PC-9 (cell line): ENCODE measurements around the gene CDIPT. TPM values are rescaled to one million over a fixed set of nuclear protein-coding genes. Genes with fewer than 3 reads are reported as not detected.

Experiments used
- BruUV-seq: library from RNA; stranded (reverse); fragments of 400-500 nt; replicated peaks from 2 replicates; lab custom pipeline; 2021; lab: Mats Ljungman, UMichigan
- CTCF ChIA-PET: fragments of 300-600 bp; sonication (Branson Sonifier 250); formaldehyde crosslinking; loops from one replicate; lab custom pipeline; 2022; ENCODE audit warnings: antibody characterized with exemption; lab: Charles Lee
- POLR2A ChIA-PET: fragments of 300-600 bp; sonication (Branson Sonifier 250); formaldehyde crosslinking; loops from one replicate; lab custom pipeline; 2022; ENCODE audit warnings: antibody characterized with exemption; ENCODE audit not compliant: unreplicated experiment; lab: Charles Lee
- DNase-seq, 2 experiments: peaks; one replicate each; pipeline versions ENCODE4 v3.0.0 to v3.0.0-alpha.2; 2015 to 2022; ENCODE audit warnings: mixed read lengths in 1 of 2
- H2AFZ ChIP-seq: fragments of 200-600 bp; sonication (generic); 2 replicates; pipeline ENCODE4 v1.8.1; 2017; ENCODE audit warnings: antibody characterized with exemption
- H3F3A ChIP-seq: fragments of 200-600 bp; sonication (generic); 2 replicates; pipeline ENCODE4 v1.8.1; 2017; ENCODE audit warnings: antibody characterized with exemption, mild to moderate bottlenecking, low read depth; ENCODE audit not compliant: insufficient read depth
- H3K27ac ChIP-seq: fragments of 200-600 bp; sonication (generic); 2 replicates; pipeline ENCODE4 v1.6.1; 2016; ENCODE audit warnings: mixed run types
- H3K27me3 ChIP-seq: fragments of 200-600 bp; sonication (generic); 2 replicates; pipeline ENCODE4 v1.6.1; 2016; ENCODE audit warnings: low read depth, mixed run types; ENCODE audit not compliant: insufficient read depth
- H3K36me3 ChIP-seq: fragments of 200-600 bp; sonication (generic); 2 replicates; pipeline ENCODE4 v1.6.1; 2016; ENCODE audit warnings: low read depth, mixed run types
- H3K4me1 ChIP-seq: fragments of 200-600 bp; sonication (generic); replicated peaks from 2 replicates; pipeline ENCODE4 v1.6.1; 2016; ENCODE audit warnings: mixed run types; ENCODE audit not compliant: insufficient read depth
- H3K4me2 ChIP-seq: fragments of 200-600 bp; sonication (generic); 2 replicates; pipeline ENCODE4 v1.6.1; 2017; ENCODE audit warnings: mixed run types
- H3K4me3 ChIP-seq: fragments of 200-600 bp; sonication (generic); 2 replicates; pipeline ENCODE4 v1.6.1; 2016; ENCODE audit warnings: mixed run types
- H3K79me2 ChIP-seq: fragments of 200-600 bp; sonication (generic); 2 replicates; pipeline ENCODE4 v1.6.1; 2017; ENCODE audit warnings: low read depth, mixed run types
- H3K9me2 ChIP-seq: fragments of 200-600 bp; sonication (generic); 2 replicates; pipeline ENCODE4 v1.8.1; 2017; ENCODE audit warnings: mild to moderate bottlenecking; ENCODE audit not compliant: insufficient read depth
- H3K9me3 ChIP-seq: fragments of 200-600 bp; sonication (generic); 2 replicates; pipeline ENCODE4 v1.8.1; 2016; ENCODE audit warnings: low read depth; ENCODE audit not compliant: insufficient read depth
- H4K20me1 ChIP-seq: fragments of 200-600 bp; sonication (generic); 2 replicates; pipeline ENCODE4 v1.8.1; 2017; ENCODE audit not compliant: insufficient read depth
- EZH2 ChIP-seq: fragments of 200-600 bp; sonication (generic); IDR thresholded peaks from 2 replicates; pipeline ENCODE4 v1.8.0; 2017; ENCODE audit warnings: antibody characterized with exemption, low read depth
- intact Hi-C: fragments of 100-400 bp; cut with micrococcal nuclease; formaldehyde crosslinking; loops from one replicate; pipeline ENCODE4 v1.10.0; 2022; ENCODE audit not compliant: unreplicated experiment
- total RNA-seq: library from RNA; stranded (reverse); gene quantifications from 2 replicates; pipeline ENCODE4 v1.2.3, GENCODE V29; 2021
- TF ChIP-seq, protein P1 (sequence below): fragments of 200-600 bp; sonication (generic); conservative IDR thresholded peaks from 2 replicates; pipeline ENCODE4 v1.6.1; 2017; ENCODE audit warnings: mixed run types, antibody characterized with exemption, mild to moderate bottlenecking, moderate library complexity

The CDIPT gene
- total RNA-seq, 1 experiment from 2014 or later: 90.6 TPM

DNA sequence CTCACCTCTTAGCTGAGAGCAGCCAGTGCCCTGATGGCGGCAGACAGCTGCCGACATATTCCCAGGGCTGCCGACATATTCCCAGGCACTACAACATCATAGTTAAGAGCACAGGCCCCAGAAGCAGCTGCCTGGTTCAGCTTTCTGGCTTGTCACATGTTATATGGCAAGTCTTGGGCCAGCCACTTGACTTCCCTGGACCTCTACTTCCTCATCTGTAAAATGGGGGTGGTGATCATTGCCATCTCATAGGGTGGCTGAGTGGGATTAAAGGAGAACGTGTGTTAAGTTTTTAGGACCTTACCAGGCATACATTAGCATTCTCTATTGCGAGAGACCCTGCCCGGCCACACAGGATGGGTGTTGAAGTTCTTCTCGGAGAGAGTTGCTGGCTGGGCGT is 19.1 kb downstream of the CDIPT start:
- Histone ChIP-seq H4K20me1 (no peaks in the 10 kb centered on the region), H3K36me3 (no peaks in the 10 kb centered on the region), H3K9me3 (no peaks in the 10 kb centered on the region), H3K79me2 (no peaks in the 10 kb centered on the region), H3K27me3 (no peaks in the 10 kb centered on the region), H3K4me3 (no peak overlapping the region), H3F3A (no peaks in the 10 kb centered on the region; the same call in 1 of the 2 replicates), H2AFZ (no peak overlapping the region), H3K4me1 (no peaks in the 10 kb centered on the region), H3K9me2 (no peaks in the 10 kb centered on the region), H3K27ac (no peak overlapping the region), H3K4me2 (no peak overlapping the region)
- CTCF ChIA-PET: no interaction called here
- POLR2A ChIA-PET: no interaction called here
- DNase-seq: no peak
- intact Hi-C loops: no loop called here
- no peak for TF ChIP-seq EZH2
- TF ChIP-seq, protein P1, sequence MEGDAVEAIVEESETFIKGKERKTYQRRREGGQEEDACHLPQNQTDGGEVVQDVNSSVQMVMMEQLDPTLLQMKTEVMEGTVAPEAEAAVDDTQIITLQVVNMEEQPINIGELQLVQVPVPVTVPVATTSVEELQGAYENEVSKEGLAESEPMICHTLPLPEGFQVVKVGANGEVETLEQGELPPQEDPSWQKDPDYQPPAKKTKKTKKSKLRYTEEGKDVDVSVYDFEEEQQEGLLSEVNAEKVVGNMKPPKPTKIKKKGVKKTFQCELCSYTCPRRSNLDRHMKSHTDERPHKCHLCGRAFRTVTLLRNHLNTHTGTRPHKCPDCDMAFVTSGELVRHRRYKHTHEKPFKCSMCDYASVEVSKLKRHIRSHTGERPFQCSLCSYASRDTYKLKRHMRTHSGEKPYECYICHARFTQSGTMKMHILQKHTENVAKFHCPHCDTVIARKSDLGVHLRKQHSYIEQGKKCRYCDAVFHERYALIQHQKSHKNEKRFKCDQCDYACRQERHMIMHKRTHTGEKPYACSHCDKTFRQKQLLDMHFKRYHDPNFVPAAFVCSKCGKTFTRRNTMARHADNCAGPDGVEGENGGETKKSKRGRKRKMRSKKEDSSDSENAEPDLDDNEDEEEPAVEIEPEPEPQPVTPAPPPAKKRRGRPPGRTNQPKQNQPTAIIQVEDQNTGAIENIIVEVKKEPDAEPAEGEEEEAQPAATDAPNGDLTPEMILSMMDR: no peak
- no TSS peak for BruUV-seq

DNA sequence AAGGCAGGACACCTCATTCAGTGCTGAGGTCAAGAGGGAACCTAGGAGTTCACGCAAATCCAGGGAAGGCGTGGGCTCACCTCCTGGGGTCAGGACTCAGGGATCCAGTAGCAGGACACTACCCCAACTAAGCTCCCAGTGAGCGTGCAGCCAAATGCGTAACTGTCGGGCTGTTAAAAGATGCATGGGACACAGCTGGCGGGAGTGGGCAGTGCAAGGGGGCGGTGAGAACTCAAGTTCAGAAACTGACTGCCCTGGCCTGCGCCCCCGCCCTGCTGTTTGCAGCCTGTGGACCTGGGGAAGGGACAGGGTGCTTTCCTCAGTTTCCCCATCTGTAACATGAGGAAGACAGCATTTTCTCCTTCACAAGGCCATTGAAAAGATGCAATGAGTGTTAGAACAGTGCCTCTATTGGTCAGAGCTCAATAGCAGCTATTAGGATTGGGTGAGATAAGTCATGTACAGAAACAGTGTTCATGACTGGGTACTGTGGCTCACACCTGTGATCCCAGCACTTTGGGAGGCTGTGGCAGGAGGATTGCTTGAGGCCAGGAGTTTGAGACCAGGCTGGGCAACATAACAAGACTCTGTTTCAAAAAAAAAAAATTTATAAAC is 20.2 kb downstream of the CDIPT start:
- Histone ChIP-seq H3K9me3 (no peaks in the 10 kb centered on the region), H3K27ac (no peak overlapping the region), H3K4me3 (no peak overlapping the region), H3K4me2 (no peak overlapping the region), H3F3A (no peaks in the 10 kb centered on the region; the same call in 1 of the 2 replicates), H2AFZ (no peak overlapping the region), H3K79me2 (no peaks in the 10 kb centered on the region), H3K9me2 (no peaks in the 10 kb centered on the region), H3K36me3 (no peaks in the 10 kb centered on the region), H3K27me3 (no peaks in the 10 kb centered on the region), H4K20me1 (no peaks in the 10 kb centered on the region), H3K4me1 (no peaks in the 10 kb centered on the region)
- no peak for DNase-seq
- CTCF ChIA-PET: interaction anchor here (0.7 kb wide), 1 partner anchor 22 kb away, joined by 3 read pairs; no protein-coding TSS in a partner anchor
- intact Hi-C loops: no loop called here
- POLR2A ChIA-PET: interaction anchor here (0.6 kb wide), 1 partner anchor 824 kb away, joined by 3 read pairs; no protein-coding TSS in a partner anchor
- BruUV-seq: no TSS peak
- TF ChIP-seq EZH2: no peak
- TF ChIP-seq, protein P1: no peak; the same call in 1 of the 2 replicates

DNA sequence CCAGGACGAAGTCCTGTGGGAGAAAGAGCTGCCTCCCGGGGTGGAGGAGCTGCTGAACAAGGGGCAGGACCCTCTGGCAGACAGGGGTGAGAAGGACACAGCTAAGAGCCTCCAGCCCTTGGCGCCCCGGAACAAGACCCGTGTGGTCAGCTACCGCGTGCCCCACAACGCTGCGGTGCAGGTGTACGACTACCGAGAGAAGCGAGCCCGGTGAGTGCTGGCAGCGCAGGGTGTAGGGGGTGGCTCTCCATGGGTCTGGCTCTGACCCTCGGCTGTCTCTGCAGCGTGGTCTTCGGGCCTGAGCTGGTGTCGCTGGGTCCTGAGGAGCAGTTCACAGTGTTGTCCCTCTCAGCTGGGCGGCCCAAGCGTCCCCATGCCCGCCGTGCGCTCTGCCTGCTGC is 21.4 kb downstream of the CDIPT start:
- H3F3A ChIP-seq: no peaks in the 10 kb centered on the region
- no peaks in the 10 kb centered on the region for H3K79me2 ChIP-seq
- no peaks in the 10 kb centered on the region for H4K20me1 ChIP-seq
- no peaks in the 10 kb centered on the region for H3K36me3 ChIP-seq
- H3K27ac ChIP-seq: no peak overlapping the region
- TF ChIP-seq, protein P1: no peak
- H3K9me2 ChIP-seq: no peaks in the 10 kb centered on the region
- H2AFZ ChIP-seq: no peak overlapping the region
- CTCF ChIA-PET: no interaction called here
- no peak overlapping the region for H3K4me2 ChIP-seq
- H3K4me1 ChIP-seq: no peaks in the 10 kb centered on the region
- no TSS peak for BruUV-seq
- no peak for DNase-seq
- H3K9me3 ChIP-seq: no peaks in the 10 kb centered on the region
- intact Hi-C loops: no loop called here
- POLR2A ChIA-PET: interaction anchor here (0.6 kb wide), 1 partner anchor 26 kb away, joined by 4 read pairs; the partner anchor contains the start of gene PAGR1
- H3K4me3 ChIP-seq: no peak overlapping the region
- H3K27me3 ChIP-seq: no peaks in the 10 kb centered on the region
